ENCODE data around the gene RASA2. TPM values are rescaled to one million over a fixed set of nuclear protein-coding genes. Genes with fewer than 3 reads are reported as not detected.

RASA2 gene
- total RNA-seq, 3 donors from 2014 or later: 15.2 to 43.2 (median 22.0) TPM

DNA sequence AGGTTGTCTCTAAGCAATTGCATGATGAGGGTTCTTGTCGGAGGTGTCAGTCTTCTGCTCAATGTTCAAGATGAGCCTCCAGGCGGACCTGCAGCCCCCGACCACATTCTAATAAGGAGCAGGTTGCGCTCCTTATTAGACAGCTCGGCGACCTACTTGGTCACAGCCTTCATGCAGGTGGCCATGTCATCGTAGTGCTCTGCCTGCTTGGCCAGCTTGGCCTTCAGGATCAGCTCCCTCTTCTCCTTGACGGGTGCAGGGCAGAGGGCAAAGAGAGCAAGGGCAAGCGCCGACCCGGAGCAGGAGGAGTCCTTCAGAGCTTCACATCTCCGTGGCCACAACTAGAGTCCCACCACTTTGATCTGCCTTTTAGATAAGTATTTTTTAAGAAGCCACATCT is 113.5 kb downstream of the RASA2 start:
- no peaks in the 10 kb centered on the region for H3K4me1 ChIP-seq
- intact Hi-C loops (cut with DNase I; ENCODE audit: low total_unique reads): no loop called here
- peaks cover 0 to 12% of the 10 kb centered on the region in 2 donors for H3K9me3 ChIP-seq
- H3K36me3 ChIP-seq: no peaks in the 10 kb centered on the region
- H3K27me3 ChIP-seq: no peaks in the 10 kb centered on the region
- no peak overlapping the region for H3K4me3 ChIP-seq
- no peak for DNase-seq (ENCODE audit: low spot score in 2 of 2)
- TF ChIP-seq POLR2A (IDR thresholded peaks at IDR 0.05): no peak
- TF ChIP-seq, protein P1, sequence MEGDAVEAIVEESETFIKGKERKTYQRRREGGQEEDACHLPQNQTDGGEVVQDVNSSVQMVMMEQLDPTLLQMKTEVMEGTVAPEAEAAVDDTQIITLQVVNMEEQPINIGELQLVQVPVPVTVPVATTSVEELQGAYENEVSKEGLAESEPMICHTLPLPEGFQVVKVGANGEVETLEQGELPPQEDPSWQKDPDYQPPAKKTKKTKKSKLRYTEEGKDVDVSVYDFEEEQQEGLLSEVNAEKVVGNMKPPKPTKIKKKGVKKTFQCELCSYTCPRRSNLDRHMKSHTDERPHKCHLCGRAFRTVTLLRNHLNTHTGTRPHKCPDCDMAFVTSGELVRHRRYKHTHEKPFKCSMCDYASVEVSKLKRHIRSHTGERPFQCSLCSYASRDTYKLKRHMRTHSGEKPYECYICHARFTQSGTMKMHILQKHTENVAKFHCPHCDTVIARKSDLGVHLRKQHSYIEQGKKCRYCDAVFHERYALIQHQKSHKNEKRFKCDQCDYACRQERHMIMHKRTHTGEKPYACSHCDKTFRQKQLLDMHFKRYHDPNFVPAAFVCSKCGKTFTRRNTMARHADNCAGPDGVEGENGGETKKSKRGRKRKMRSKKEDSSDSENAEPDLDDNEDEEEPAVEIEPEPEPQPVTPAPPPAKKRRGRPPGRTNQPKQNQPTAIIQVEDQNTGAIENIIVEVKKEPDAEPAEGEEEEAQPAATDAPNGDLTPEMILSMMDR (IDR thresholded peaks at IDR 0.05): no peak
- no peak for TF ChIP-seq POLR2AphosphoS5 (IDR thresholded peaks at IDR 0.05)
- no peak overlapping the region for H3K27ac ChIP-seq

DNA sequence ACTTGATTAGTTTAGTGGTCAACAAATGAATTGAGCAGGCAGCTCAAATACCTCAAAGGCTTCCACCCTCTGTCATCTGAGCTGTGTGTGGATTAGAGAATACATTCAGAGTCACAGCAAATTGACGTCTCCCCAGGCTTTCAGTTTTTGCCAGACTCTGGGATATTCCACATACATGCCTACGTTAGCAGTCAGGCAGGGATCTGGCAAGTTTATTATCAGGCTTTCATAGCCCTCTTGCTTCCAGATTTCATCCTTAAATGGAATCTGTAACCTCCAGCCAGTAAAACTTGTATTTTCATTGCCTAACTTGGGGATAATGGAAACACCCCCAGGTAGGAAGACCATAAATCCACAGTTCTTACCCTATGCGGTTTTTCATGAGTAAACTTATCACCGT is 115.9 kb downstream of the RASA2 start:
- H3K27ac ChIP-seq: no peak overlapping the region
- H3K27me3 ChIP-seq: no peaks in the 10 kb centered on the region
- no peaks in the 10 kb centered on the region for H3K4me1 ChIP-seq
- H3K9me3 ChIP-seq: peaks cover 0 to 12% of the 10 kb centered on the region in 2 donors
- TF ChIP-seq POLR2A (IDR thresholded peaks at IDR 0.05) (no peak), POLR2AphosphoS5 (IDR thresholded peaks at IDR 0.05) (no peak)
- TF ChIP-seq, protein P1 (IDR thresholded peaks at IDR 0.05): no peak
- DNase-seq (ENCODE audit: low spot score in 2 of 2): no peak
- no peak overlapping the region for H3K4me3 ChIP-seq
- no peaks in the 10 kb centered on the region for H3K36me3 ChIP-seq
- intact Hi-C loops (cut with DNase I; ENCODE audit: low total_unique reads): no loop called here

DNA sequence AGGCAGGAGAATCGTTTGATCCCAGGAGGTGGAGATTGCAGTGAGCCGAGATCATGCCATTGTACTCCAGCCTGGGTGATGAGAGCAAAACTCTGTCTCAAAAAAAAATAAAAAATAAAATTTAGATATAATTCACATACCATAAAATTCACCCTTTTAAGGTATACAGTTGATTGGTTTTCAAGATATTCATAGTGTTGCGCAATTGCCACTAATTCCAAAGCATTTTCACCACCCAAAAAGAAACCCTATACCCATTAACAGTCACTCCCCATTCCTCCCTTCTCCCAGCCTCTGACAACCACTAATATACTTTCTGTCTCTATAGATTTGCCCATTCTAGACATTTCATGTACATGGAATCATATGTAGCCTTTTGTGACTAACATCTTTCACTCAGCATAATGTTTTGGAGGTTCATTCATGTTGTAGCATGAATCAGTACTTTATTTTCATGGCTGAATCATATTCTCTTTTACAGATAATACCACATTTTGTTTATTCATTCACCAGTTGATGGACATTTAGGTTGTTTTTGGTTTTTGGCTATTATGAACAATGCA is 116.7 kb downstream of the RASA2 start:
- intact Hi-C loops (cut with DNase I; ENCODE audit: low total_unique reads): no loop called here
- no peak overlapping the region for H3K27ac ChIP-seq

DNA sequence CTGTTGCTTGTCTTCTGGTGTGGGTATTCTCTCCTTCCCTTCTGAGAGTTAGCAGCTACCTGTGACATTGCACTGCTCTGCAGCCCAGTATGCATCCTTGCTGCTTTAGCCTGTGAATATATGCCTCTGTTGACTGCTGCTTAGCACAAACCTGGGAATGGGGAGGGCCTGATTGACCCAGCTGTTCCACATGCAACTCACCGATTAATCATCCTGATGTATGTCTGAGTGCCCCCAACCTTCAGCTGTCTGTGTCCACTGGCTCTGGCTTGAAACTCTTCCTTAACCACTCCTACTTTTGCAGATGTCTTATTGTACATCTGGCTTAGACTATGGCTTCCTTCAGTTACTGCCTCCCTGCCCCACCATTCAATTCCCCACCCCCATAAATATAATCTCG is 119.1 kb downstream of the RASA2 start:
- Histone ChIP-seq H3K9me3 (peaks cover 0 to 4% of the 10 kb centered on the region in 2 donors), H3K4me3 (no peak overlapping the region), H3K27ac (no peak overlapping the region), H3K36me3 (no peaks in the 10 kb centered on the region), H3K4me1 (no peaks in the 10 kb centered on the region), H3K27me3 (no peaks in the 10 kb centered on the region)
- no peak for DNase-seq (ENCODE audit: low spot score in 2 of 2)
- TF ChIP-seq, protein P1 (IDR thresholded peaks at IDR 0.05): no peak
- TF ChIP-seq POLR2AphosphoS5 (IDR thresholded peaks at IDR 0.05): no peak
- no peak for TF ChIP-seq POLR2A (IDR thresholded peaks at IDR 0.05)
- intact Hi-C loops (cut with DNase I; ENCODE audit: low total_unique reads): no loop called here

More for the DNA sequence above, 116.7 kb downstream of the RASA2 start:
- Histone ChIP-seq H3K9me3 (peaks cover 0 to 12% of the 10 kb centered on the region in 2 donors), H3K27me3 (no peaks in the 10 kb centered on the region), H3K4me3 (no peak overlapping the region), H3K4me1 (no peaks in the 10 kb centered on the region), H3K36me3 (no peaks in the 10 kb centered on the region)
- no peak for DNase-seq (ENCODE audit: low spot score in 2 of 2)
- TF ChIP-seq POLR2A (IDR thresholded peaks at IDR 0.05) (no peak), POLR2AphosphoS5 (IDR thresholded peaks at IDR 0.05) (no peak)

DNA sequence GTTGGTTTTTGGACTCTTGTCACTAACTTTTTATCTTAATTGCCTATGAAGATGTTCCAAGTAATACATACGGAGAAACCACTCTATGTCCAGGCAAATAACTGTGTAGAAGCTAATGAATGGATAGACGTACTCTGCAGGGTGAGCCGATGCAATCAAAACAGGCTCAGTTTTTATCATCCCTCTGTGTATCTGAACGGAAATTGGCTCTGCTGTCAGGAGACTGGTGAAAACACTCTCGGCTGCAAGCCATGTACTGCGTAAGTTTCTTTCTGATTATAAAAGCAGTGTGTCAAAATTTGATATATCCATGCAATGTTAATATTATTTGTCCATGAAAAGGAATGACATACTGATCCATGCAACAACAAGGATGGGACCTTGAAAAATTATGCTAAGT is 121.6 kb downstream of the RASA2 start:
- DNase-seq (ENCODE audit: low spot score in 2 of 2): no peak
- Histone ChIP-seq H3K27ac (no peak overlapping the region), H3K27me3 (no peaks in the 10 kb centered on the region), H3K36me3 (peaks cover 5% of the 10 kb centered on the region), H3K4me3 (no peak overlapping the region), H3K4me1 (no peaks in the 10 kb centered on the region), H3K9me3 (no peaks in the 10 kb centered on the region)
- no peak for TF ChIP-seq POLR2AphosphoS5 (IDR thresholded peaks at IDR 0.05)
- TF ChIP-seq, protein P1 (IDR thresholded peaks at IDR 0.05): no peak
- TF ChIP-seq POLR2A (IDR thresholded peaks at IDR 0.05): no peak
- intact Hi-C loops (cut with DNase I; ENCODE audit: low total_unique reads): no loop called here

Data from breast epithelium (tissue), 4 donors.